ENCODE measurements around the gene RAB4A. TPM values are rescaled to one million over a fixed set of nuclear protein-coding genes. Genes with fewer than 3 reads are reported as not detected.
A peak's percentile ranks its signal among the peaks of the same experiment; 100 is the strongest.

The RAB4A gene
- total RNA-seq, 1 donor from 2014 or later, result 47.1 TPM

DNA sequence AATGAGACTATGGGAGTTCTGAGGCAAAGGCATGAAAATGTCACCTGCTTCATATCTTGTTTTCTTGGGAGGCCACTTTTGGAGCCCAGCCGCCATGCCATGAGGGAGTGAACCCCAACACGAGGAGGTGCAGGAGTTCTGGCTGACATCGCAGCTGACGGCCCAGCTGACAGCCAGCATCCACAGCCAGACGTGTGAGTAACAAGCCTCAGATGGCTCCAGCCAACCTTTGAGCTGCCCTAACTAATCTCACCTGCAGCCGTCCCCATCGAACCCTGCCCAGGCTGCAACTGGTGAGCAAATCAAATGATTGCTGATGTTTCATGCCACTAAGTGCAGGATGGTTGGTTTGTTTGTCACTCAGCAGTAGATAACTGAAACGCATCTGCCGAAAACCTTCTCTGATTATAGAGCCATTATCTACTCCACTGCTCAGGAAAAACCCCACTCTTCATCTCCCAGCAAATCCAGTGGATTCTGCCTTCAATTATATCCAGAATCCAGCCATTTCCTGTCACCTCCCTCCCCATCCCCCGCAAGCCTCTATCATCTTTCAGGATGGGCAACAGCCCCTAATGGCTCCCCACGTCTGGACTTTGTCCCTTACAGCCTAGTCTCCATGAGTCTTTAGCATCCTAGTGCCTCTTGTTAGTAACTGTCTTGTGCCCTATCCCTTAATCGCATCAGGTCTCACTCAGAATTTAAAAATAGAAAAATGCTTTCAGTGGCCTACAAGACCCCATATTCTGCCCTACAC lies 18.5 kb upstream of the RAB4A start:
- Histone ChIP-seq H3K4me3 (no peak overlapping the region), H3K27ac (no peak overlapping the region), H3K9me3 (no peaks in the 10 kb centered on the region), H3K27me3 (no peaks in the 10 kb centered on the region), H3K4me1 (no peaks in the 10 kb centered on the region), H3K36me3 (no peaks in the 10 kb centered on the region)
- DNase-seq (no peak), ATAC-seq (no peak)
- TF ChIP-seq CTCF (IDR thresholded peaks at IDR 0.05), result no peak
- intact Hi-C loops (cut with DNase I), result loop anchor here (10.0 kb wide), 1 partner anchor 222 kb away; no protein-coding TSS in a partner anchor

DNA sequence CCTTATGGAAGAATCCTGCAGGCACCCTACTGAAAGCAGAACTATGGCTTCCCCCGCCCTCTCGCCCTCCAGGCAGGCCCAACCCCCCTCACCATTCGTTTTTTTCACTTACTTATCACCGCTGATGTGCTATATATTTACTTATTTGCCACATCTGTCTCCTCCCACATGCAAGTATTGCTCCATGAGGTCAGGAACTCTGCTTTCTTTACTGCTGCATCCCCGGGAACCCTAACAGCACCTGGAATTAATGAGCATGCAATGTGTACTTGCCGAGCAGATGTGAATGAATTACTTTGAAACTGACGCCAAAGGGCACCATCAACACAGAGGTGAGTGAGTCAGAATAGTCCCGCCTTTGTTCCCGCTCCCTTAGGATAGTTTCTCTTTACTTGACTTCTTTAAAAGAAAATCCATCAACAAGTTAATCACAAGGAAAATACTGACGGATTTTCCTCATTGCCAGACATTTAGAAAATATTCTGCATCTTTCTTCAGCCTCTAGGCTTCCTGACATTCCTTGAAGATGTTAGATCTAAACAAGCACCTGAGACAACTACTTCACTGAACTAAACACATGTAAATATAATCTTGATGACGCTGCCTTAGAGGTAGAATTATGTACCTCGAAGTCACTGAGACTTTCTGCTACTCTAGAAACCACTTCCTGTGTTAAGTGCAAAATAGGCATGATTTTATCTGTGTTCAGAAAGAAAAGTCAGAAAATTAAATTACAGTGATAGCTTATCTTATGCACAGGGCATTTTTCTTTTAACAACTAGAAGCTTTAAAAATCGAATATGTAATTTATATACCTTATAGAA lies 17.5 kb upstream of the RAB4A start:
- intact Hi-C loops (cut with DNase I), result loop anchor here (10.0 kb wide), 1 partner anchor 221 kb away; no protein-coding TSS in a partner anchor

GRCh38 chr1:229254910-229255541 lies 15.9 kb upstream of the RAB4A start:
- TF ChIP-seq CTCF (IDR thresholded peaks at IDR 0.05), result peak; percentile 25
- intact Hi-C loops (cut with DNase I), result loop anchor here (10.0 kb wide), 1 partner anchor 220 kb away; no protein-coding TSS in a partner anchor
- Histone ChIP-seq H3K36me3 (no peaks in the 10 kb centered on the region), H3K4me3 (no peak overlapping the region), H3K9me3 (no peaks in the 10 kb centered on the region), H3K27me3 (no peaks in the 10 kb centered on the region), H3K4me1 (peaks cover 8% of the 10 kb centered on the region), H3K27ac (no peak overlapping the region)
- DNase-seq (no peak), ATAC-seq (no peak)

More for the DNA sequence above, 17.5 kb upstream of the RAB4A start:
- no peak for TF ChIP-seq CTCF (IDR thresholded peaks at IDR 0.05)
- H3K27me3 ChIP-seq, result no peaks in the 10 kb centered on the region
- H3K4me1 ChIP-seq, result peaks cover 4% of the 10 kb centered on the region
- ATAC-seq (no peak), DNase-seq (no peak)
- no peaks in the 10 kb centered on the region for H3K36me3 ChIP-seq
- H3K9me3 ChIP-seq, result no peaks in the 10 kb centered on the region
- H3K27ac ChIP-seq, result no peak overlapping the region
- no peak overlapping the region for H3K4me3 ChIP-seq

DNA sequence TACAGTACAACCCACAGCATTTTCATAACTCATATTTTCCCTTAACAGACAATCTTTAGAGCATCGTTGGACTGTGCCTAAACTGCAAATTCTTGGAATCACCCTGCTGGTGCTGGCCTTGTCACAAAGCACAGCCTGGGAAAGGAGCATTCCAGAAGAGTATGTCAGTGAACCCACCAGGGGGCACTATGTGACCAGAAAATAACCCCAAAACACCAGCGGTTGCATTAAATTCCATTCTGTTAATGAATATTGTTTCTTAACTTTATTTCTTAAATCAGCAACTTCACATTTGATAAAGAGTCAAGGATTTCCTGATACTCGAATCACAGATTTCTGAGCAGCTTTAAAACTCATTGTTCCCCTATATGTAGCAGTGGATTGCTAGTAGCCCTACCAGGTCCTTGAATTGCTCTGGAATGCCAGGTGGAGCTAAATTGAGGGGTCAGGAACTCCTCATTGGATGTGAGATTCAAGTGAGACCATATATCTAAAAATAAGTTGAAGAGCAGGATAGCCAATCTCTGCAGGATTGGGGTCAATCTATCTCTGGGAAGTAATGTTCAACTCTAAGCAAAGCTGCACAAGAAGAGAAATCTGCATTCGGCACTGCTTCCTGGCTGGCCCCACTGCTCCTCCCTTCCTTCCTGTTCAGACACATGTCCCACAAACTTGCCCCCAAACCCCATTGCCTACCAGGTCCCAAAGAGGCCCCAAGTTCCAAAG lies 12.7 kb upstream of the RAB4A start:
- Histone ChIP-seq H3K27me3 (no peaks in the 10 kb centered on the region), H3K27ac (no peak overlapping the region), H3K9me3 (no peaks in the 10 kb centered on the region), H3K4me1 (peaks cover 8% of the 10 kb centered on the region), H3K36me3 (no peaks in the 10 kb centered on the region), H3K4me3 (no peak overlapping the region)
- intact Hi-C loops (cut with DNase I), result loop anchor here (10.0 kb wide), 1 partner anchor 217 kb away; no protein-coding TSS in a partner anchor
- no peak for DNase-seq
- peak; percentile 91 for TF ChIP-seq CTCF (IDR thresholded peaks at IDR 0.05)
- peak; percentile 94 for ATAC-seq

DNA sequence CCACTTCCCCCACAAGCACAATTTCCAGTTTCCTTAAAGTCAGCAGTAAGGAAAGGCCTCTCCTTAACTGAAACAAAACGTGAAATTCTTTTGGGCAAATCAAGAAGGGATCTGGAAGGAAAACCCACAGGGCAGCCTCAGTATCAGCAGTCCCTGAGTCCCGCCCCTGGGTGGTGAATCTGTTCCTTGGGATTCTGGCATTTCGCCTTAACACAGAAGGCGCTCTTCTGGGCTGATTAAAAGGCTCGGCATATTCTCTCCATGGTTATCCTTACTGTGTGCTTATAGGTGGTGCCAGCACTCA lies 12.2 kb upstream of the RAB4A start:
- H3K27ac ChIP-seq, result no peak overlapping the region
- H3K27me3 ChIP-seq, result no peaks in the 10 kb centered on the region
- no peaks in the 10 kb centered on the region for H3K9me3 ChIP-seq
- TF ChIP-seq CTCF (IDR thresholded peaks at IDR 0.05), result no peak
- ATAC-seq (no peak), DNase-seq (no peak)
- H3K4me1 ChIP-seq, result peaks cover 8% of the 10 kb centered on the region
- no peaks in the 10 kb centered on the region for H3K36me3 ChIP-seq
- intact Hi-C loops (cut with DNase I), result loop anchor here (10.0 kb wide), 1 partner anchor 216 kb away; no protein-coding TSS in a partner anchor
- H3K4me3 ChIP-seq, result no peak overlapping the region

Measured in upper lobe of right lung (tissue), 1 donor.